H1 (cell line): ENCODE results near the gene MYL3. TPM values are rescaled to one million over a fixed set of nuclear protein-coding genes. Genes with fewer than 3 reads are reported as not detected.

Experiments
- CTCF ChIA-PET: fragments of 300-600 bp; sonication (Branson Sonifier 250); formaldehyde crosslinking; loops from one replicate; lab custom pipeline; 2021; ENCODE audit not compliant: partially characterized antibody; lab: Charles Lee
- POLR2A ChIA-PET: fragments of 300-600 bp; sonication (Branson Sonifier 250); formaldehyde crosslinking; loops from one replicate; lab custom pipeline; 2021; ENCODE audit warnings: inconsistent platforms; ENCODE audit not compliant: partially characterized antibody; lab: Charles Lee
- DNase-seq, 2 experiments: peaks; one replicate each; pipeline versions ENCODE4 v3.0.0 to v3.0.0-alpha.2; 2010 to 2022; ENCODE audit warnings: low spot score in 2 of 2, low read depth in 1 of 2, mixed read lengths in 1 of 2
- FAIRE-seq: peaks from 2 replicates; lab custom pipeline; 2011; peaks lifted over from hg19 to GRCh38; lab: Jason Lieb, UNC
- H2AFZ ChIP-seq: 2 replicates; pipeline ENCODE4 v1.8.1; 2012; ENCODE audit warnings: low read length, inconsistent platforms
- H2AK5ac ChIP-seq: 2 replicates; pipeline ENCODE4 v1.6.1; 2013; ENCODE audit warnings: low read depth, low read length
- H2BK120ac ChIP-seq: replicated peaks from 2 replicates; pipeline ENCODE3; 2013; ENCODE audit warnings: low read depth, low read length, inconsistent platforms
- H2BK12ac ChIP-seq: 2 replicates; pipeline ENCODE4 v1.6.1; 2013; ENCODE audit warnings: low read depth, low read length
- H2BK15ac ChIP-seq: 2 replicates; pipeline ENCODE4 v1.6.1; 2013; ENCODE audit warnings: low read length
- H2BK20ac ChIP-seq: 2 replicates; pipeline ENCODE4 v1.6.1; 2013; ENCODE audit warnings: low read length
- H2BK5ac ChIP-seq: 2 replicates; pipeline ENCODE4 v1.6.1; 2013; ENCODE audit warnings: low read depth, low read length
- H3K14ac ChIP-seq: 2 replicates; pipeline ENCODE4 v1.6.1; 2013; ENCODE audit warnings: inconsistent platforms; ENCODE audit not compliant: insufficient read length
- H3K18ac ChIP-seq: 2 replicates; pipeline ENCODE4 v1.6.1; 2013; ENCODE audit warnings: low read length; ENCODE audit errors: extremely low read depth
- H3K23ac ChIP-seq: 2 replicates; pipeline ENCODE4 v1.6.1; 2013; ENCODE audit warnings: inconsistent platforms; ENCODE audit not compliant: insufficient read length
- H3K23me2 ChIP-seq: 2 replicates; pipeline ENCODE4 v1.6.1; 2013; ENCODE audit warnings: low read depth, low read length
- H3K27ac ChIP-seq: 2 replicates; pipeline ENCODE4 v1.6.1; 2011; ENCODE audit warnings: low read depth, low read length, inconsistent platforms
- H3K27me3 ChIP-seq, 4 experiments: replicated peaks in 1 of 4; 1 replicate in 1 of 4; 2 replicates in 3 of 4; pipeline versions ENCODE4 v1.6.1 to v1.8.1; 2011 to 2013; ENCODE audit warnings: low read length in 3 of 4, mild to moderate bottlenecking in 3 of 4, inconsistent platforms in 2 of 4, mixed read lengths in 2 of 4, moderate library complexity in 1 of 4; ENCODE audit not compliant: control insufficient read depth in 3 of 4, insufficient read depth in 3 of 4; ENCODE audit errors: extremely low read depth in 1 of 4
- H3K36me3 ChIP-seq, 4 experiments: 2 replicates each; pipeline versions ENCODE4 v1.6.1 to v1.8.1; 2011 to 2013; ENCODE audit warnings: mild to moderate bottlenecking in 4 of 4, low read length in 3 of 4, moderate library complexity in 2 of 4, control low read depth in 1 of 4, inconsistent platforms in 1 of 4; ENCODE audit not compliant: insufficient read depth in 4 of 4, control insufficient read depth in 2 of 4
- H3K4ac ChIP-seq: replicated peaks from 2 replicates; pipeline ENCODE3; 2013; ENCODE audit warnings: low read length, low read depth, mixed read lengths, inconsistent platforms; ENCODE audit not compliant: insufficient read length
- H3K4me1 ChIP-seq, 4 experiments: replicated peaks in 1 of 4; 1 replicate in 1 of 4; 2 replicates in 3 of 4; pipeline versions ENCODE4 v1.6.1 to v1.8.1; 2011 to 2013; ENCODE audit warnings: low read length in 3 of 4, inconsistent platforms in 2 of 4, mixed read lengths in 1 of 4; ENCODE audit not compliant: insufficient read depth in 4 of 4, control insufficient read depth in 3 of 4
- H3K4me2 ChIP-seq, 2 experiments: 2 replicates each; pipeline versions ENCODE4 v1.6.1 to v1.8.1; 2011 to 2013; ENCODE audit warnings: low read depth in 2 of 2, low read length in 2 of 2, control low read depth in 1 of 2, inconsistent platforms in 1 of 2, mild to moderate bottlenecking in 1 of 2; ENCODE audit not compliant: insufficient read depth in 1 of 2
- H3K4me3 ChIP-seq, 4 experiments: fragments of 200-600, 300-600 bp in 1 of 4; sonication (generic), shearing (Covaris generic), sonication (Bioruptor Twin) in 1 of 4; 2 replicates each; pipeline versions ENCODE4 v1.5.1 to v1.8.1; 2011 to 2016; ENCODE audit warnings: low read length in 4 of 4, low read depth in 3 of 4, control low read depth in 2 of 4, inconsistent platforms in 2 of 4, mild to moderate bottlenecking in 2 of 4, mixed read lengths in 1 of 4, moderate library complexity in 1 of 4; ENCODE audit not compliant: insufficient read depth in 2 of 4; ENCODE audit errors: extremely low read depth in 1 of 4
- H3K56ac ChIP-seq: replicated peaks from 2 replicates; pipeline ENCODE3; 2013; ENCODE audit warnings: low read depth, mild to moderate bottlenecking, mixed read lengths, low read length, inconsistent platforms; ENCODE audit not compliant: insufficient read length
- H3K79me1 ChIP-seq: 2 replicates; pipeline ENCODE4 v1.6.1; 2013; ENCODE audit warnings: low read depth, low read length, control low read depth
- H3K79me2 ChIP-seq, 2 experiments: 2 replicates each; pipeline versions ENCODE4 v1.6.1 to v1.8.1; 2012 to 2013; ENCODE audit warnings: low read length in 2 of 2, mild to moderate bottlenecking in 2 of 2, inconsistent platforms in 1 of 2; ENCODE audit not compliant: insufficient read depth in 2 of 2, control insufficient read depth in 1 of 2
- H3K9ac ChIP-seq, 4 experiments: replicated peaks in 1 of 4; 1 replicate in 1 of 4; 2 replicates in 3 of 4; pipeline versions ENCODE4 v1.6.1 to v1.8.1; 2011 to 2013; ENCODE audit warnings: low read depth in 3 of 4, low read length in 3 of 4, control low read depth in 2 of 4, mild to moderate bottlenecking in 2 of 4, moderate library complexity in 2 of 4, inconsistent platforms in 1 of 4; ENCODE audit errors: extremely low read depth in 1 of 4
- H3K9me3 ChIP-seq, 2 experiments: 2 replicates each; pipeline versions ENCODE4 v1.6.1 to v1.8.1; 2012 to 2013; ENCODE audit warnings: mild to moderate bottlenecking in 2 of 2, moderate library complexity in 2 of 2, control low read depth in 1 of 2, inconsistent platforms in 1 of 2, low read depth in 1 of 2, low read length in 1 of 2, mixed read lengths in 1 of 2; ENCODE audit not compliant: insufficient read depth in 2 of 2
- H4K20me1 ChIP-seq, 2 experiments: replicated peaks in 1 of 2; 2 replicates each; pipeline versions ENCODE3 to v1.8.1; 2011 to 2013; ENCODE audit warnings: inconsistent platforms in 2 of 2, low read length in 2 of 2, mild to moderate bottlenecking in 1 of 2; ENCODE audit not compliant: insufficient read depth in 2 of 2, control insufficient read depth in 1 of 2
- H4K5ac ChIP-seq: 2 replicates; pipeline ENCODE4 v1.6.1; 2013; ENCODE audit warnings: low read length, low read depth, mixed read lengths, inconsistent platforms; ENCODE audit not compliant: insufficient read length
- H4K8ac ChIP-seq: 2 replicates; pipeline ENCODE4 v1.8.0; 2013; ENCODE audit warnings: mild to moderate bottlenecking, moderate library complexity, low read length, inconsistent platforms; ENCODE audit not compliant: insufficient read depth; ENCODE audit errors: extremely low read depth
- H4K91ac ChIP-seq: replicated peaks from 2 replicates; pipeline ENCODE3; 2013; ENCODE audit warnings: low read length, mixed read lengths, inconsistent platforms; ENCODE audit not compliant: insufficient read length
- BRCA1 ChIP-seq: IDR thresholded peaks from 2 replicates; pipeline ENCODE4 v1.6.1; 2012; ENCODE audit warnings: low read depth, low read length, improper control_type of control experiment
- EP300 ChIP-seq, 2 experiments: IDR thresholded peaks; 1 replicate in 1 of 2; 2 replicates in 1 of 2; pipeline ENCODE4 v1.6.1; 2011 to 2012; ENCODE audit warnings: low read depth in 2 of 2, low read length in 2 of 2, mild to moderate bottlenecking in 2 of 2, borderline replicate concordance in 1 of 2, inconsistent platforms in 1 of 2, moderate library complexity in 1 of 2
- EZH2 ChIP-seq: fragments of 200-600 bp; sonication (generic); IDR thresholded peaks from 2 replicates; pipeline ENCODE4 v1.7.1; 2012; ENCODE audit warnings: low read depth, mild to moderate bottlenecking, moderate library complexity, low read length, inconsistent platforms; ENCODE audit not compliant: severe bottlenecking
- RXRA ChIP-seq: IDR thresholded peaks from 2 replicates; pipeline ENCODE4 v1.6.1; 2011; ENCODE audit warnings: low read depth, mild to moderate bottlenecking, low read length, moderate library complexity; ENCODE audit not compliant: insufficient read depth
- SIRT6 ChIP-seq: IDR thresholded peaks from one replicate; pipeline ENCODE4 v1.7.1; 2012; ENCODE audit warnings: low read length, inconsistent platforms
- TBP ChIP-seq: IDR thresholded peaks from 2 replicates; pipeline ENCODE4 v1.6.1; 2011; ENCODE audit warnings: low read depth, low read length, improper control_type of control experiment
- TEAD4 ChIP-seq: IDR thresholded peaks from 2 replicates; pipeline ENCODE4 v1.6.1; 2012; ENCODE audit warnings: low read depth, low read length, inconsistent platforms, mixed read lengths
- YY1 ChIP-seq: IDR thresholded peaks from 2 replicates; pipeline ENCODE4 v1.6.1; 2011; ENCODE audit warnings: low read depth, mild to moderate bottlenecking, low read length
- WGBS, 2 experiments: shearing (Covaris generic) in 1 of 2; methylation state at CpG; one replicate each; pipeline versions ENCODE4 v1.1.6 to v1.1.7; 2013 to 2015; ENCODE audit warnings: low lambda C conversion rate in 2 of 2, mixed read lengths in 2 of 2, inconsistent platforms in 1 of 2, low coverage in 1 of 2, missing lambda C conversion rate in 1 of 2; ENCODE audit not compliant: insufficient replicate concordance in 2 of 2, insufficient coverage in 1 of 2, insufficient read length in 1 of 2; ENCODE audit errors: extremely low coverage in 1 of 2, missing lambda C conversion rate in 1 of 2; 5-methylcytosine and 5-hydroxymethylcytosine counted together
- polyA plus RNA-seq, 7 experiments: library from polyadenylated mRNA; depleted of rRNA in 3 of 7; stranded (reverse) in 5 of 7; unstranded in 2 of 7; fragments of >200 nt in 5 of 7; fragments of 200-250 nt in 2 of 7; gene quantifications; 1 replicate in 5 of 7; 2 replicates in 1 of 7; 4 replicates in 1 of 7; pipeline versions ENCODE4 v1.2.1 to v1.2.3, GENCODE V29; 2011 to 2013; ENCODE audit warnings: missing spikeins in 2 of 7, mixed read lengths in 2 of 7
- total RNA-seq: library from RNA; stranded (reverse); fragmentation: NEBNext Ultra II Directional; extraction: Animal tissue kit (Norgen Biotek cat#: 25700); gene quantifications from 2 replicates; pipeline ENCODE4 v1.2.1, GENCODE V29; 2021
- TF ChIP-seq, protein P1 (sequence below): IDR thresholded peaks from 2 replicates; pipeline ENCODE4 v1.6.1; 2012; ENCODE audit warnings: low read length, inconsistent platforms

Gene MYL3
- total and polyA plus RNA-seq, 2 of the 8 experiments (the other 6 are each of a cell fraction or from before 2014, with no cell fraction given) = 0.06 TPM; not detected in 1

DNA sequence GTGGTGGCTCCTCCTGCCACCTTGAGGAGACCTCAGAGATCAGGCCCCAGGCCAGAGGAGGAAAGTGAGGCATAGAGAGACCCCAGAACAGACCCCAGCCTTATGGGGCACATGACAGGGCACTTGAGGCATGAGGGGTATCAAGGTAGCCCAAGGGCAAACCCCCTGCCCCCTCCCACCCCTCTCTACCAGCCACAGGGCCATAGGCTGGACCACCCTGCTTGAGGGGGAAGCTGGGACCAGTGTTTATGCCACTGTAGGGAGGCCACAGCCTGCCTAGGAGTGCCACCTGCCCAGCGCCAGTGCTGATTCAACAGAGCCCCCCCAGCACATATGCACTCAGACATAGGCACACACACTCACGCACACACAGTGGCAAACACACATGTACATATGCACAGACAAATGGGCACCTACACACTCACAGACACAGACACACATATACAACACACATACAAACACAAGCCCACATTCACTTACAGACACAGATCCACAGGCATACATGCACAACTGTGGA, 10.3 kb downstream of the MYL3 start:
- Histone ChIP-seq H2BK120ac (no peak overlapping the region), H4K91ac (no peak overlapping the region), H3K79me2 (no peaks in the 10 kb centered on the region), H3K23ac (no peak overlapping the region), H3K4me1 (no peaks in the 10 kb centered on the region; a peak in 3 of 7 replicates), H3K9ac (no peak overlapping the region), H3K18ac (no peak overlapping the region; the same call in 1 of the 2 replicates), H3K4ac (no peak overlapping the region), H3K14ac (no peak overlapping the region), H2BK20ac (no peak overlapping the region), H2AFZ (no peak overlapping the region), H2BK15ac (no peak overlapping the region), H3K56ac (no peak overlapping the region), H2BK12ac (no peak overlapping the region), H3K23me2 (0 out of 2 replicates have a peak, but pooled peaks cover 1% of the 10 kb centered on the region), H3K4me3 (no peak overlapping the region), H4K8ac (no peak overlapping the region), H3K27ac (no peak overlapping the region), H3K9me3 (no peaks in the 10 kb centered on the region), H3K79me1 (0 out of 2 replicates have a peak, but pooled peaks cover 2% of the 10 kb centered on the region), H4K5ac (no peak overlapping the region), H3K27me3 (peaks cover 0 to 1% (median 0%) of the 10 kb centered on the region in 4 experiments; a peak in 1 of 7 replicates), H3K36me3 (no peaks in the 10 kb centered on the region), H4K20me1 (no peaks in the 10 kb centered on the region), H2AK5ac (no peak overlapping the region), H2BK5ac (no peak overlapping the region), H3K4me2 (no peak overlapping the region)
- FAIRE-seq (no peak), DNase-seq (peak in 1 of 2 experiments; percentile 16)
- TF ChIP-seq TEAD4 (no peak), EZH2 (no peak), RXRA (no peak), SIRT6 (no peak), YY1 (no peak), EP300 (IDR thresholded peaks at IDR 0.05; ENCODE audit: borderline replicate concordance in 1 of 2, low read depth in 2 of 2, low read length in 2 of 2) (no peak), BRCA1 (no peak), TBP (no peak)
- TF ChIP-seq, protein P1, sequence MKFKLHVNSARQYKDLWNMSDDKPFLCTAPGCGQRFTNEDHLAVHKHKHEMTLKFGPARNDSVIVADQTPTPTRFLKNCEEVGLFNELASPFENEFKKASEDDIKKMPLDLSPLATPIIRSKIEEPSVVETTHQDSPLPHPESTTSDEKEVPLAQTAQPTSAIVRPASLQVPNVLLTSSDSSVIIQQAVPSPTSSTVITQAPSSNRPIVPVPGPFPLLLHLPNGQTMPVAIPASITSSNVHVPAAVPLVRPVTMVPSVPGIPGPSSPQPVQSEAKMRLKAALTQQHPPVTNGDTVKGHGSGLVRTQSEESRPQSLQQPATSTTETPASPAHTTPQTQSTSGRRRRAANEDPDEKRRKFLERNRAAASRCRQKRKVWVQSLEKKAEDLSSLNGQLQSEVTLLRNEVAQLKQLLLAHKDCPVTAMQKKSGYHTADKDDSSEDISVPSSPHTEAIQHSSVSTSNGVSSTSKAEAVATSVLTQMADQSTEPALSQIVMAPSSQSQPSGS = no peak
- WGBS, 2 experiments = 93% methylated on average over 2 of the region's 2 CpGs; no CpG with 5 or more reads in 1 of the 2 experiments
- ChIA-PET CTCF (interaction anchor here (0.6 to 2.1 kb wide), 6 partner anchors 10 to 145 kb away, joined by 3 to 7 read pairs (median 4); partner anchors contain the start of gene MYL3), POLR2A (interaction anchor here (0.8 kb wide), 1 partner anchor 174 kb away, joined by 3 read pairs; no protein-coding TSS in a partner anchor)
